ENCODE results near the gene MDP1.

Gene MDP1

GRCh38 chr14:24234095-24235005 is 18.5 kb upstream of the MDP1 start:
- Mint-ChIP-seq H3K36me3 (ENCODE audit: low read depth) (peaks cover 25% of the 10 kb centered on the region), H3K4me1 (peaks cover 32% of the 10 kb centered on the region), H3K27ac (no peak overlapping the region), H3K9me3 (no peaks in the 10 kb centered on the region), H3K27me3 (ENCODE audit: low read depth, poor library complexity) (no peaks in the 10 kb centered on the region), H3K4me3 (peak overlapping the region; percentile 95)
- no peak for TF ChIP-seq CTCF (IDR thresholded peaks at IDR 0.05)
- DNase-seq = no peak

GRCh38 chr14:24233538-24233866 is 17.6 kb upstream of the MDP1 start:
- Mint-ChIP-seq H3K36me3 (ENCODE audit: low read depth) (peaks cover 29% of the 10 kb centered on the region), H3K27me3 (ENCODE audit: low read depth, poor library complexity) (no peaks in the 10 kb centered on the region), H3K4me3 (peak overlapping the region; percentile 95), H3K27ac (peak overlapping the region; percentile 91), H3K9me3 (no peaks in the 10 kb centered on the region), H3K4me1 (peaks cover 32% of the 10 kb centered on the region)
- no peak for TF ChIP-seq CTCF (IDR thresholded peaks at IDR 0.05)
- DNase-seq = no peak

- H3K36me3 Mint-ChIP-seq (ENCODE audit: low read depth) = peaks cover 28% of the 10 kb centered on the region
- no peaks in the 10 kb centered on the region for H3K27me3 Mint-ChIP-seq (ENCODE audit: low read depth, poor library complexity)
- H3K9me3 Mint-ChIP-seq = no peaks in the 10 kb centered on the region
- peaks cover 32% of the 10 kb centered on the region for H3K4me1 Mint-ChIP-seq
- no peak for TF ChIP-seq CTCF (IDR thresholded peaks at IDR 0.05)
- H3K4me3 Mint-ChIP-seq = peak within 1 kb of the TSS; percentile 95
- DNase-seq = no peak
- peak within 1 kb of the TSS; percentile 91 for H3K27ac Mint-ChIP-seq
These were observed 17.0 kb upstream of the MDP1 start, which contains the start of gene GMPR2 for GRCh38 chr14:24232645-24233537. Gene GMPR2 (plus strand): TSS chr14:24232929. CDS start chr14:24233254, 325 bp downstream.

- Mint-ChIP-seq H3K27ac (peak within 1 kb of the TSS; percentile 91), H3K36me3 (ENCODE audit: low read depth) (peaks cover 26% of the 10 kb centered on the region), H3K27me3 (ENCODE audit: low read depth, poor library complexity) (no peaks in the 10 kb centered on the region), H3K4me3 (peak within 1 kb of the TSS; percentile 95), H3K9me3 (no peaks in the 10 kb centered on the region), H3K4me1 (peaks cover 32% of the 10 kb centered on the region)
- DNase-seq = peak; percentile 81
- no peak for TF ChIP-seq CTCF (IDR thresholded peaks at IDR 0.05)
These were observed 16.3 kb upstream of the MDP1 start, which contains the start of gene NEDD8 for GRCh38 chr14:24232121-24232644. Gene NEDD8 (minus strand): TSS chr14:24232367. CDS start chr14:24232267, 100 bp downstream.

GRCh38 chr14:24231263-24232120 is 15.6 kb upstream of the MDP1 start:
- TF ChIP-seq CTCF (IDR thresholded peaks at IDR 0.05) = no peak
- Mint-ChIP-seq H3K9me3 (no peaks in the 10 kb centered on the region), H3K27ac (peak overlapping the region; percentile 91)

More at GRCh38 chr14:24231263-24232120, 15.6 kb upstream of the MDP1 start:
- peak overlapping the region; percentile 95 for H3K4me3 Mint-ChIP-seq
- DNase-seq = no peak
- H3K4me1 Mint-ChIP-seq = peaks cover 32% of the 10 kb centered on the region
- peaks cover 25% of the 10 kb centered on the region for H3K36me3 Mint-ChIP-seq (ENCODE audit: low read depth)
- no peaks in the 10 kb centered on the region for H3K27me3 Mint-ChIP-seq (ENCODE audit: low read depth, poor library complexity)

Measured in nephron progenitor cell (in vitro differentiated cells).